Glutamatergic neuron (in vitro differentiated cells): ENCODE data around the gene KCNG2. TPM values are rescaled to one million over a fixed set of nuclear protein-coding genes. Genes with fewer than 3 reads are reported as not detected.

Experiments used
- DNase-seq: peaks from one replicate; pipeline ENCODE4 v3.0.0; 2022
- H3K27ac Mint-ChIP-seq: one replicate; pipeline ENCODE4 v1.8.0; 2020; ENCODE audit warnings: mild to moderate bottlenecking, mixed read lengths, inconsistent platforms; ENCODE audit not compliant: unreplicated experiment
- H3K27me3 Mint-ChIP-seq: one replicate; pipeline ENCODE4 v1.8.0; 2020; ENCODE audit warnings: mild to moderate bottlenecking, moderate library complexity, mixed read lengths, inconsistent platforms; ENCODE audit not compliant: unreplicated experiment
- H3K36me3 Mint-ChIP-seq: one replicate; pipeline ENCODE4 v1.8.0; 2020; ENCODE audit warnings: mild to moderate bottlenecking, mixed read lengths, inconsistent platforms; ENCODE audit not compliant: unreplicated experiment
- H3K4me1 Mint-ChIP-seq: one replicate; pipeline ENCODE4 v1.8.0; 2020; ENCODE audit warnings: mild to moderate bottlenecking, low read depth, mixed read lengths, inconsistent platforms; ENCODE audit not compliant: unreplicated experiment
- H3K4me3 Mint-ChIP-seq: one replicate; pipeline ENCODE4 v1.8.0; 2020; ENCODE audit warnings: mild to moderate bottlenecking, mixed read lengths, inconsistent platforms; ENCODE audit not compliant: unreplicated experiment
- H3K9me3 Mint-ChIP-seq: one replicate; pipeline ENCODE4 v1.8.0; 2020; ENCODE audit warnings: mild to moderate bottlenecking, moderate library complexity, mixed read lengths, inconsistent platforms; ENCODE audit not compliant: unreplicated experiment
- CTCF ChIP-seq: fragments of 200-600 bp; sonication (generic); IDR thresholded peaks from one replicate; pipeline ENCODE4 v1.5.0; 2021; ENCODE audit not compliant: partially characterized antibody, unreplicated experiment
- total RNA-seq: library from RNA; stranded (reverse); fragmentation: NEBNext Ultra II Directional; extraction: Animal tissue kit (Norgen Biotek cat#: 25700); gene quantifications from one replicate; pipeline ENCODE4 v1.2.1, GENCODE V29; 2021; ENCODE audit not compliant: unreplicated experiment

The KCNG2 gene
- total RNA-seq, 1 donor from 2014 or later = 1.6 TPM

GRCh38 chr18:79915161-79916127 is 117.7 kb downstream of the KCNG2 start:
- no peak for TF ChIP-seq CTCF
- no peak overlapping the region for H3K4me3 Mint-ChIP-seq

GRCh38 chr18:79916128-79916494 is 118.4 kb downstream of the KCNG2 start:
- H3K4me1 Mint-ChIP-seq = peaks cover 4% of the 10 kb centered on the region
- H3K9me3 Mint-ChIP-seq = peaks cover 15% of the 10 kb centered on the region
- no peak overlapping the region for H3K4me3 Mint-ChIP-seq
- no peak for TF ChIP-seq CTCF
- no peak for DNase-seq
- H3K27me3 Mint-ChIP-seq = peaks cover 17% of the 10 kb centered on the region
- H3K27ac Mint-ChIP-seq = no peak overlapping the region
- peaks cover 18% of the 10 kb centered on the region for H3K36me3 Mint-ChIP-seq

More at GRCh38 chr18:79915161-79916127, 117.7 kb downstream of the KCNG2 start:
- H3K27me3 Mint-ChIP-seq = peaks cover 17% of the 10 kb centered on the region
- H3K4me1 Mint-ChIP-seq = peaks cover 8% of the 10 kb centered on the region
- H3K9me3 Mint-ChIP-seq = peaks cover 20% of the 10 kb centered on the region
- no peak for DNase-seq
- H3K36me3 Mint-ChIP-seq = peaks cover 18% of the 10 kb centered on the region
- no peak overlapping the region for H3K27ac Mint-ChIP-seq

GRCh38 chr18:79916546-79917168 is 118.9 kb downstream of the KCNG2 start:
- DNase-seq = no peak
- no peak for TF ChIP-seq CTCF
- Mint-ChIP-seq H3K4me1 (peaks cover 4% of the 10 kb centered on the region), H3K9me3 (peaks cover 15% of the 10 kb centered on the region), H3K27me3 (peaks cover 17% of the 10 kb centered on the region), H3K4me3 (no peak overlapping the region), H3K36me3 (peaks cover 18% of the 10 kb centered on the region), H3K27ac (no peak overlapping the region)

- H3K27me3 Mint-ChIP-seq = peaks cover 14% of the 10 kb centered on the region
- H3K4me1 Mint-ChIP-seq = peaks cover 2% of the 10 kb centered on the region
- H3K36me3 Mint-ChIP-seq = peaks cover 18% of the 10 kb centered on the region
- H3K9me3 Mint-ChIP-seq = peaks cover 15% of the 10 kb centered on the region
- no peak for TF ChIP-seq CTCF
- H3K4me3 Mint-ChIP-seq = no peak overlapping the region
- no peak for DNase-seq
- no peak overlapping the region for H3K27ac Mint-ChIP-seq
Observed at GRCh38 chr18:79917169-79917852, 119.6 kb downstream of the KCNG2 start.
